Kidney (tissue), 14 donors: ENCODE measurements around the gene TCF4. TPM values are rescaled to one million over a fixed set of nuclear protein-coding genes. Genes with fewer than 3 reads are reported as not detected.

Experiments
- DNase-seq, 5 donors: peaks; one replicate each; pipeline ENCODE4 v3.0.0-alpha.2; 2013 to 2020
- FAIRE-seq: peaks from 2 replicates; lab custom pipeline; 2012; peaks lifted over from hg19 to GRCh38; lab: Jason Lieb, UNC
- H3K27ac ChIP-seq, 2 donors: one replicate each; pipeline ENCODE4 v1.7.0; 2013; ENCODE audit warnings: low read depth in 2 of 2, low read length in 2 of 2, inconsistent platforms in 1 of 2
- H3K27me3 ChIP-seq: one replicate; pipeline ENCODE4 v1.7.1; 2013; ENCODE audit warnings: low read length, inconsistent platforms; ENCODE audit not compliant: control insufficient read depth, insufficient read depth
- H3K36me3 ChIP-seq, 3 donors: one replicate each; pipeline versions ENCODE4 v1.7.0 to v1.7.1; 2013; ENCODE audit warnings: low read length in 3 of 3, control low read depth in 1 of 3, inconsistent platforms in 1 of 3; ENCODE audit not compliant: insufficient read depth in 3 of 3, control insufficient read depth in 2 of 3
- H3K4me1 ChIP-seq, 3 donors: one replicate each; pipeline versions ENCODE4 v1.7.0 to v1.7.1; 2013; ENCODE audit warnings: low read length in 3 of 3, inconsistent platforms in 1 of 3, low read depth in 1 of 3; ENCODE audit not compliant: control insufficient read depth in 2 of 3, insufficient read depth in 2 of 3
- H3K4me3 ChIP-seq, 3 donors: one replicate each; pipeline versions ENCODE4 v1.7.0 to v1.8.1; 2013; ENCODE audit warnings: low read length in 3 of 3, control low read depth in 1 of 3, inconsistent platforms in 1 of 3
- H3K9ac ChIP-seq, 3 donors: one replicate each; pipeline versions ENCODE4 v1.7.0 to v1.7.1; 2013; ENCODE audit warnings: low read length in 3 of 3, control low read depth in 1 of 3, inconsistent platforms in 1 of 3
- H3K9me3 ChIP-seq, 3 donors: one replicate each; pipeline versions ENCODE4 v1.7.0 to v1.7.1; 2013; ENCODE audit warnings: low read length in 3 of 3, control low read depth in 1 of 3, inconsistent platforms in 1 of 3; ENCODE audit not compliant: control insufficient read depth in 2 of 3, insufficient read depth in 1 of 3
- CTCF ChIP-seq: IDR thresholded peaks from 3 replicates; pipeline ENCODE4 v1.5.1; 2012; ENCODE audit warnings: mild to moderate bottlenecking, moderate library complexity, borderline replicate concordance; ENCODE audit not compliant: insufficient read depth; ENCODE audit errors: extremely low read depth
- intact Hi-C: fragments of 100-400 bp; cut with DNase I; formaldehyde crosslinking; loops from one replicate; pipeline ENCODE4 v1.11.1; 2022
- polyA plus RNA-seq: library from polyadenylated mRNA; stranded (reverse); fragments of 350-450 nt; fragmentation: Illumina TruSeq; extraction: RNeasy Lipid Tissue Mini Kit (QIAGEN cat#74804); gene quantifications from one replicate; pipeline ENCODE4 v1.2.3, GENCODE V29; 2014; ENCODE audit warnings: low read depth, low replicate concordance; ENCODE audit not compliant: insufficient read depth
- total RNA-seq: library from RNA; stranded (reverse); fragmentation: NEBNext Ultra II Directional; extraction: Animal tissue kit (Norgen Biotek cat#: 25700); gene quantifications from one replicate; pipeline ENCODE4 v1.2.1, GENCODE V29; 2021
- donor health status: control.
- donor health status: control.
- donor health status: control.
- donor health status: control.
- donor health status: control.
- donor health status: DM: yes; HTN: yes; CAD: no.
- donor health status: Normal renal cell carcinoma (clear cell type).

The TCF4 gene
- total and polyA plus RNA-seq, 2 donors from 2014 or later: 4.4 to 60.3 TPM

DNA sequence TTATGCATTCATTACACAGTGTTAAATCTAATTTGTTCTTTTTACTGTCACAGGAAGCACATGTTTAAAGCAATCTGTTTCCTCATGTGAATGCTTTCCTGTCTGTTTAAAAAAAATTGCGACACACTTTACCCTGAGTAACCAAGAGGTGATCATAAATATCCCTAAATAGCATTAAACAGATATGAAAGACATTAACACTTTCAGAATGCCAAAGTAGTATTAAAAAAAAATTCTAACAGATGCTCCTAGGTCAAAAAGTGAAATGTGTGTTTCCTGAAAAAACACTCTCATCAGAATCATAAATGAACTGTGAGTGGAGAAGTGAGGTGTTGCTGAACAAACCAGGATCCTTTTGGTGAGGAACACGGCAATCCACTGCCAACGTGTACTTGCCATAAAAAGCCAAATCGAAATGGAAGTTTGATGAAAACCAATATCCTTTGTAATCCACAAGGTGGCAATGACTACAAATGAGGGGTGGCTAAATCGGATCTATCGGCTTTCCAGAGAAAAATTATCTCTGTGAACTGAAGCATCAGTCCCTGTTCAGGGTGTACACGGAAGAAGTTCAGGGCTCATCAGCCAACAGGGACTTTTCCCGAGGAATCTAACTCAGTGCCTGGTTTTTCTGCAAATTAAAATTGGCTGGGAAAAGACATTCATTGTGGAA is 248.9 kb downstream of the TCF4 start:
- Histone ChIP-seq H3K36me3 (no peaks in the 10 kb centered on the region), H3K9ac (no peak overlapping the region), H3K4me1 (peaks cover 0 to 4% (median 0%) of the 10 kb centered on the region in 3 donors), H3K27ac (peak overlapping the region; percentile 41 to 62), H3K9me3 (no peaks in the 10 kb centered on the region), H3K4me3 (no peak overlapping the region), H3K27me3 (no peaks in the 10 kb centered on the region)
- peak in 1 of 5 donors; percentile 39 for DNase-seq
- no peak for TF ChIP-seq CTCF
- no peak for FAIRE-seq
- intact Hi-C loops: no loop called here

DNA sequence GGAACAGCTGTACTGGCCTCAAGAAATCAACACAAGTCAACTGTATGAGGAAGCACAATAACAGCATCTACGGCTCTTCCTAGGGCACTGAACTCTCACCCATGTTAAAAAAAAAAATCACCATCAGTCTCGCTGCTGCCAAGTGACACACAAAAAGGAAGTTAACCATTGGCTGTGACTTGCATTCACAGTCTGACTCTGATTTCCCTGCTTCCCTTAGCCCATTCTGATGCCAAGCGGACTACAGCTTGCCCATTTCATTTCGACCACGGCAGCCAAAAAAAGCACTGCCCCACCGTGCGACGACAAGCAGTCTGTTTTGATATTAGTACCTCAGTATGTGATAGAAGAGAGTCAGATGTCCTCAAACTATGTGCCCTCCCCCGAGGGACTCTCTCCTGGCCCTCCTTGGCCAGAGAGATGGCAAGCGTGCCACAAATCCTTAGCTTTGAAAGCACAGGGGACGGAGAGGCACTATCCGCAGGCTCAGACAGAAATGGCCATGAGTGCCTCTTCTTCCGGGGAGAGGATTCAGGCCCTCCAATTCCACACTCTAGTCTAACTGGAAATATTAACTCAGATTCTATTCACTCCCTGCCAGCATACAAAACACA is 250.0 kb downstream of the TCF4 start:
- H3K4me1 ChIP-seq: peaks cover 0 to 4% (median 0%) of the 10 kb centered on the region in 3 donors
- no peaks in the 10 kb centered on the region for H3K36me3 ChIP-seq
- TF ChIP-seq CTCF: no peak
- no peaks in the 10 kb centered on the region for H3K9me3 ChIP-seq
- H3K27ac ChIP-seq: peak overlapping the region; percentile 37 to 56
- peak overlapping the region in 1 of 3 donors; percentile 17 for H3K4me3 ChIP-seq
- FAIRE-seq: no peak
- no peak overlapping the region for H3K9ac ChIP-seq
- DNase-seq: peak in 1 of 5 donors; percentile 29
- no peaks in the 10 kb centered on the region for H3K27me3 ChIP-seq
- intact Hi-C loops: no loop called here

- intact Hi-C loops: no loop called here
- FAIRE-seq: no peak
- Histone ChIP-seq H3K27ac (no peak overlapping the region), H3K27me3 (no peaks in the 10 kb centered on the region), H3K4me1 (peaks cover 0 to 4% (median 0%) of the 10 kb centered on the region in 3 donors), H3K36me3 (no peaks in the 10 kb centered on the region), H3K9ac (no peak overlapping the region), H3K4me3 (no peak overlapping the region), H3K9me3 (no peaks in the 10 kb centered on the region)
- DNase-seq: no peak
- no peak for TF ChIP-seq CTCF
Measured at GRCh38 chr18:55337138-55337537, 250.9 kb downstream of the TCF4 start.
